ENCODE data around the gene FGR.

FGR gene

DNA sequence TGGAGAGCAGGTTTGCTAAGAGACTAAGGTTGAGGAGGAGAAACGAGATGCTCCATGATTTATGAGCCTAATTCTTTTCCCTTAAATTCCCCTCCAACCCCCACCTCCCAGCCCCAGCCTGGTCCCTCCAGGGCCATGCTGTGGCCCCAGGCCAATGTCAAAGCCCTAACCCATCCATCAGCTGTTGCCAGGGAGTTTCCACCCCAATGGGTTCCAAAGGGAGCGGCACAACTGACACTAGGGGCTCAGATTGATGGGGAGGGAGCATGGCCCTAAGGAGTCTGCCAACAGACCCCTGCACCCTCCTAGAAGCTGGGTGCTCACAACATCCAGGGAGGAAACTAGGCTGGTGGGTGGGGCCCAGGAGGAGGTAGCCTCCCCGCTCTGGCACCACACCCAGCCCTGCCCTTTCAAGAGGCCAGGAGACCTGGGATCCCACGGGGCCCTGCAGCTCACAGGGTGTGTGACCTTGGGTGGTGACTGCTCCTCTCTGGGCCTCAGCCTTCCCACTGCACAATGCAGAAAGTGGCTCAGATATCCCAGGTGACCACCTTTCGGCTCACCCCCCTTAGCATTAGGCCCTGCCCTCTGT lies 44.0 kb downstream of the FGR start:
- TF ChIP-seq, protein P1, sequence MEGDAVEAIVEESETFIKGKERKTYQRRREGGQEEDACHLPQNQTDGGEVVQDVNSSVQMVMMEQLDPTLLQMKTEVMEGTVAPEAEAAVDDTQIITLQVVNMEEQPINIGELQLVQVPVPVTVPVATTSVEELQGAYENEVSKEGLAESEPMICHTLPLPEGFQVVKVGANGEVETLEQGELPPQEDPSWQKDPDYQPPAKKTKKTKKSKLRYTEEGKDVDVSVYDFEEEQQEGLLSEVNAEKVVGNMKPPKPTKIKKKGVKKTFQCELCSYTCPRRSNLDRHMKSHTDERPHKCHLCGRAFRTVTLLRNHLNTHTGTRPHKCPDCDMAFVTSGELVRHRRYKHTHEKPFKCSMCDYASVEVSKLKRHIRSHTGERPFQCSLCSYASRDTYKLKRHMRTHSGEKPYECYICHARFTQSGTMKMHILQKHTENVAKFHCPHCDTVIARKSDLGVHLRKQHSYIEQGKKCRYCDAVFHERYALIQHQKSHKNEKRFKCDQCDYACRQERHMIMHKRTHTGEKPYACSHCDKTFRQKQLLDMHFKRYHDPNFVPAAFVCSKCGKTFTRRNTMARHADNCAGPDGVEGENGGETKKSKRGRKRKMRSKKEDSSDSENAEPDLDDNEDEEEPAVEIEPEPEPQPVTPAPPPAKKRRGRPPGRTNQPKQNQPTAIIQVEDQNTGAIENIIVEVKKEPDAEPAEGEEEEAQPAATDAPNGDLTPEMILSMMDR (IDR thresholded peaks at IDR 0.05; ENCODE audit: low read depth, low read length) = no peak

DNA sequence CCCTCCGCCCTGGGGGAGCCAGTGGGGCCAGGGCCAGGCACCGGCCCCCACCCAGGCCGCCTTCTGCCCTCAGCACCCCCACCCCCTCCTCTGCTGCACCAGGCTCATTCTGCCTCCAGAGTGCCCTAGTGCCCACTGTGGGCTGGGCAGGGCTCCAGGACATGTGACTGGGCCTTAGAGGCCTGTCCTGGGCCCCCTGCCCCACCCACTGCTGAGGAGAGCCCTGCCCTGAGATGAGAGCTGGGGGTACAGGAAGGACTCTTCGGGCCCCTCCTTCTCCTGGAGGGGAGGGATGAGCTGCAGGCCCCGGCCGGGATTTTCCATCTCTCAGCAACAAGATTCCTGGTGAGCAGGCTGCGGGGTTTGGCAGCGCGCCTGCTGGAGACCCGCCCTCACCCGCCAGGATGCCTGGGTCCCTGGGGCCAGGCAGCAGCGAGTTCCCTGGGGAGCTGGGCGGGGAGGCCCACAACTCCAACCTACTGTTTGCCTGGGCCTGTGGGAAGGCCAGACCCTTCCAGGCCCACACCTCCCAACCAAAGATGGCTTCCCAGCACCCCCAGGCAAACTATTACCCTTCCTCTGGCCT lies 45.1 kb downstream of the FGR start:
- TF ChIP-seq, protein P1 (IDR thresholded peaks at IDR 0.05; ENCODE audit: low read depth, low read length) = no peak
- DNase-seq (ENCODE audit: low read depth in 2 of 2) = peak in 1 of 2 donors; percentile 63
- H3K4me3 ChIP-seq (replicated peaks in 1 of 2; ENCODE audit: low read depth in 2 of 2, low read length in 2 of 2) = no peak overlapping the region

More for the DNA sequence above, 44.0 kb downstream of the FGR start:
- DNase-seq (ENCODE audit: low read depth in 2 of 2) = no peak
- no peak overlapping the region for H3K4me3 ChIP-seq (replicated peaks in 1 of 2; ENCODE audit: low read depth in 2 of 2, low read length in 2 of 2)

DNA sequence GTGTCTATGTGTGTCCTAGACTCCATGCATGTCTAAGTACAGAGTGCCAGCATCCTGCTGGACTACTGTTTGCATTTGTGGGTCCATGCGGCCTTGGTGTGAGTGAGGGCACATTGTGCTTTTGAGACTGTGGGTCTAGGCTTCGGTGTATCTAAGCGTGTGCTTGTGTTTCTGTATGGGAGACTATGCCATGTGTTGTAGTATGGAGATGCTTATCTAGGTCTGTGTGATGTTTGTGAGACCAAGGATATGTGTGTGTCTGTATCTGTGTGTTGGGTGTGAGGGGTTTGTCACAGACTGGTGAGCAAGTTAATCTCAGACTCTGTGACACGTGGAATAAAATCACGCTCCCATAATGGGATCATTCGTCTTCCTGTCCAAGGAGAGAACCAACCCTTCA lies 45.5 kb downstream of the FGR start:
- DNase-seq (ENCODE audit: low read depth in 2 of 2) = no peak
- no peak overlapping the region for H3K4me3 ChIP-seq (replicated peaks in 1 of 2; ENCODE audit: low read depth in 2 of 2, low read length in 2 of 2)
- TF ChIP-seq, protein P1 (IDR thresholded peaks at IDR 0.05; ENCODE audit: low read depth, low read length) = no peak

DNA sequence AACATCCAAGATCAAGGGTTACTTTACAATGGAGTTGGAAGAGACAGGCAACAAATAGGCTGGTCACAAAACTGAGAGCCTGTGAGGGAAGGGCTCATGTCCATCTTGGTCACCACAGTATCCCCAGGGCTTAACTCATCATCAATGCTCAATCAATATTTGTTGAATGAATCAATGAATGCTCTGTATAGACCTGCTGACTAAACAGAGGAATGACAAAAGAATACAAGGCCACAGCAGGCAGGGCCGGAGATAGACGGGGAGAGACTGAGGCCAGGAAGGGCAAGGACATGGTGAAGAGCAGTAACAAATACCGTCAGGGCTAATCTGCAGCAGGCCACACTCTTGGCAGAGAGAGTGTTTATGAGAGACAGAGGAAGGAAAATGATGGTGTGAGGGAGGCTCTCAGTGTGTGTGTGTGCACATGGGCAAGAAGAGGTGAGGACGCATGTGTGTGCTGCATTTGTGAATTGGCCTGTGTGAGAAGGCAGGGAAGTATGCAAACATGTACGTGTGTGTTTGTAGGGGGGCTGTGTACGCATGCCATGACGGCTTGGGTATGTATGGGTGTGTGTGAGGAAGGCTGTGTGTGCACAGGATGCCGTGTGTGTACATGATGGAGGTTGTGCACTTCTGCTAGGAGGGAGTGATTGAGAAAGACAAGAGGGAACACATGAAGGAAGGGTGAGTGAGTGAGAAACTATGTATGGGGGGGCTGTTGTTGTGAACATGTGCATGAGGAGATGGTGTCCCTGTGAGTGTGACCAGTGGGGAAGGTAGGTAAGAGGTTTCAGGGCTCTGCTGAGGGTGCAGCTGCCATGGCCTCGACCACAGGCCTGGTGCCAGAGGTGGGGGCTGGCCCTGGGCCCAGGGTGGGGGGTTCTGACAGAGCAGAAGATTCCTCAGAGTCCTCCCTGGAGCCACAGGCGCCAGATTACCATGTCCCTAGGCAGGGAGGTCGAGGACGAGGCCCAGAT lies 46.4 kb downstream of the FGR start:
- peak in 1 of 2 donors; percentile 66 for DNase-seq (ENCODE audit: low read depth in 2 of 2)
- no peak overlapping the region for H3K4me3 ChIP-seq (replicated peaks in 1 of 2; ENCODE audit: low read depth in 2 of 2, low read length in 2 of 2)
- TF ChIP-seq, protein P1 (IDR thresholded peaks at IDR 0.05; ENCODE audit: low read depth, low read length) = no peak

DNA sequence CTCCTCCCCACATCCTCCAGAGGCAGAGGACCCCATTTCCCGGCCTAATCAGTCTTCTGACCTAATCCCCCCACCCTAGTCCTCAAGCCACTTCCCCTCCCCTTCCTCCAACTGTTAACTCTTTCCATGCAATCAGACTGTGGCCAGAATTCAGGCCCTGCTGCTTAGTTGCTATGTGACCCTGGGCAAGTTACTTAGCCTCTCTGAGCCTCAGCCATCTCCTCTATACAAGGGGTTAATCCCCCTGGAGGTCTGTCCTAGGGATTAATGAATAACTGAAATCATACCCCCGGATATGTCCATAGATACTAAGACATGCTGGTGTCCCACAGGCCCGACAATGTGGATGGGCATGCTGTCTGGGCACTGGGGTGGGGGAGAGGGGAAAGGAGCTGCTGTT lies 49.3 kb downstream of the FGR start:
- DNase-seq (ENCODE audit: low read depth in 2 of 2) = no peak
- TF ChIP-seq, protein P1 (IDR thresholded peaks at IDR 0.05; ENCODE audit: low read depth, low read length) = no peak
- no peak overlapping the region for H3K4me3 ChIP-seq (replicated peaks in 1 of 2; ENCODE audit: low read depth in 2 of 2, low read length in 2 of 2)

DNA sequence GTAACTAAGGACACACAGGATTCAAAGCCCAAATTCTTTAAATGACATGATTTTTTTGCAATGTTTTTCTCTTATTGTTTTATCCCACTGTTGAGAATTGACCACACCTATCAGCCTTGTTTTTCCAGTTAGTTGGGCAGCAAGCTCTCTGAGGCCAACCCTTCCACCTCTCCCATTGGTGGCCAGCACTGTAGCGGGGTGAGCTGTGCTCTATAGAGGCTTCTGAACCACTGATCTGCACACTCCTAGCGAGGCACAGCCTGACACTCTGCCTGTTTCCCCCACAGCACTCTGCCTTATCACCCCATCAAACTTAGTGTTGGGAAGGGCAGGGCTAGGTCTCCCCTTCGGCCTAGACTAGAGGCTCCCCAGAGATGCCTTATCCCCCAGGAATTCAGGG lies 50.5 kb downstream of the FGR start:
- H3K4me3 ChIP-seq (replicated peaks in 1 of 2; ENCODE audit: low read depth in 2 of 2, low read length in 2 of 2) = no peak overlapping the region
- TF ChIP-seq, protein P1 (IDR thresholded peaks at IDR 0.05; ENCODE audit: low read depth, low read length) = no peak
- DNase-seq (ENCODE audit: low read depth in 2 of 2) = no peak

All from cardiac fibroblast (primary cell).